Aortic smooth muscle cell (primary cell): ENCODE data around the gene DOCK4. TPM values are rescaled to one million over a fixed set of nuclear protein-coding genes. Genes with fewer than 3 reads are reported as not detected.

Source experiments
- total RNA-seq: library from RNA; depleted of rRNA; stranded (reverse); fragments of >200 nt; gene quantifications from 2 replicates; pipeline ENCODE4 v1.2.3, GENCODE V29; 2014

DOCK4 gene, protein sequence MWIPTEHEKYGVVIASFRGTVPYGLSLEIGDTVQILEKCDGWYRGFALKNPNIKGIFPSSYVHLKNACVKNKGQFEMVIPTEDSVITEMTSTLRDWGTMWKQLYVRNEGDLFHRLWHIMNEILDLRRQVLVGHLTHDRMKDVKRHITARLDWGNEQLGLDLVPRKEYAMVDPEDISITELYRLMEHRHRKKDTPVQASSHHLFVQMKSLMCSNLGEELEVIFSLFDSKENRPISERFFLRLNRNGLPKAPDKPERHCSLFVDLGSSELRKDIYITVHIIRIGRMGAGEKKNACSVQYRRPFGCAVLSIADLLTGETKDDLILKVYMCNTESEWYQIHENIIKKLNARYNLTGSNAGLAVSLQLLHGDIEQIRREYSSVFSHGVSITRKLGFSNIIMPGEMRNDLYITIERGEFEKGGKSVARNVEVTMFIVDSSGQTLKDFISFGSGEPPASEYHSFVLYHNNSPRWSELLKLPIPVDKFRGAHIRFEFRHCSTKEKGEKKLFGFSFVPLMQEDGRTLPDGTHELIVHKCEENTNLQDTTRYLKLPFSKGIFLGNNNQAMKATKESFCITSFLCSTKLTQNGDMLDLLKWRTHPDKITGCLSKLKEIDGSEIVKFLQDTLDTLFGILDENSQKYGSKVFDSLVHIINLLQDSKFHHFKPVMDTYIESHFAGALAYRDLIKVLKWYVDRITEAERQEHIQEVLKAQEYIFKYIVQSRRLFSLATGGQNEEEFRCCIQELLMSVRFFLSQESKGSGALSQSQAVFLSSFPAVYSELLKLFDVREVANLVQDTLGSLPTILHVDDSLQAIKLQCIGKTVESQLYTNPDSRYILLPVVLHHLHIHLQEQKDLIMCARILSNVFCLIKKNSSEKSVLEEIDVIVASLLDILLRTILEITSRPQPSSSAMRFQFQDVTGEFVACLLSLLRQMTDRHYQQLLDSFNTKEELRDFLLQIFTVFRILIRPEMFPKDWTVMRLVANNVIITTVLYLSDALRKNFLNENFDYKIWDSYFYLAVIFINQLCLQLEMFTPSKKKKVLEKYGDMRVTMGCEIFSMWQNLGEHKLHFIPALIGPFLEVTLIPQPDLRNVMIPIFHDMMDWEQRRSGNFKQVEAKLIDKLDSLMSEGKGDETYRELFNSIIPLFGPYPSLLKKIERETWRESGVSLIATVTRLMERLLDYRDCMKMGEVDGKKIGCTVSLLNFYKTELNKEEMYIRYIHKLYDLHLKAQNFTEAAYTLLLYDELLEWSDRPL (N-terminal part only)
- 46.6 and 55.2 TPM in 2 replicates for total RNA-seq

DNA sequence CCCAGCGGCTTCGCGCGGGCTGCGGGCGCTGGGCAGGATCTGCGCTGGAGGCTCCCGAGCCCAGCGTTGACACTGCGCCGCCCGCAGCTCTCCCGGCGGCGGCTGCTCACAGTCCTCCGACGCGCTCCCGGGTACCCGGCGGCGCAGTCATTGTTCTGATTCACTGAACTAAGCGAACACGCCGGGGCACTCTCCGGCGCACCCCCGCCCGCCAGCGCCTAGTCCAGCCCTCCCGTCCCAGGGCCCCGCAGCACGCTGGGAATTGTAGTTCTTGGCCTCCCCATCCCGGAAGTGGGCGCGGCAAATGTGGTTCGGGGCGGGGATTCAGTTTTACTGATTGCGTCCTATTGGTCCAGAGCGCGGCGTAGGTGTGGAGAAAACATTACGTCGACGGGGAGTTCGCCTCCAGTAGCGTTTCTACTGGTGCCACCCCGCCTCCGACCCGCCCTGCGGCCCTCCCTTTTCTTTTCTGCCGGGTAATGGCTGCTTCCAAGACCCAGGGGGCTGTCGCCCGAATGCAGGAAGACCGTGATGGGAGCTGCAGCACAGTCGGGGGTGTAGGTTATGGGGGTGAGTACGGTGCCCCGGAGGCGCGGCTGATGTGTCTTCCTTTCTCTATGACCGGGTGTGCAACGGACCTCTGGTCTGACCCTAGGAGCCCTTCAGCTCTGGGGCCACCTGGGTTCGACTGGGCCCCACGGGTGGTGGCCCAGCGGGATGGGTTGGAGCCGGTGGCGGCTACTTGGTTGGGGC is at the start of gene DOCK4, which contains the start of gene ZNF277:
DOCK4 (minus strand) TSS at position 162 of the 753 bp plus-strand sequence. CDS start 261 bp downstream, outside the sequence.
ZNF277 (plus strand) TSS at position 458 of the 753 bp plus-strand sequence; CDS start at position 480, 22 bp downstream.

Other genes with a start within 250 kb of the DOCK4 start
- gene ZNF277, start 296 bp upstream of the DOCK4 start, total RNA-seq, result 25.8 and 33.0 TPM in 2 replicates
- 40.6 and 58.0 TPM in 2 replicates for gene IFRD1, start 244.1 kb upstream of the DOCK4 start, total RNA-seq